Measurements from ENCODE around the gene PDE2A. TPM values are rescaled to one million over a fixed set of nuclear protein-coding genes. Genes with fewer than 3 reads are reported as not detected.

PDE2A gene
- total RNA-seq, 6 donors from 2014 or later, result 4.7 to 46.1 (median 16.7) TPM

DNA sequence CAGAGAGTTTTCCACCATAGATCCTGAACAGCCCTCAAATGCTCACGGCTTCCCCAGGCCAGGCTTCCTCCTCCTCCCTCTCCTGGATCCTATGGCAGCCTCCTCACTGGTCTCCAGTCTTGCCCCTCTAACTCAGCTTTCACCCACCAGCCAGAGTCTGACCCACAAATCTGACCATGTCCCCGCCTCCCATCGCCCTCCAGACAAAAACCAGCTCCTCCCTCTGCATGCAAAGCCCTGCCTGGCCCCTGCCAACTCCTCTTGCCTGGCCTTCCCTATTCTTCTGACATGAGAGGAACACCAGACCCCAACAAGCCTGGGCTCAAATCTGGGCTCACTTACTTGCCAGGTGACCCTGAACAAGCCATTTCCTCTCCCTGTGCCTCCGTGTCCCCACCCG, 32.4 kb upstream of the PDE2A start:
- 86 to 97% methylated on average over 5 of the region's 5 CpGs for WGBS, 2 donors
- TF ChIP-seq, protein P1, sequence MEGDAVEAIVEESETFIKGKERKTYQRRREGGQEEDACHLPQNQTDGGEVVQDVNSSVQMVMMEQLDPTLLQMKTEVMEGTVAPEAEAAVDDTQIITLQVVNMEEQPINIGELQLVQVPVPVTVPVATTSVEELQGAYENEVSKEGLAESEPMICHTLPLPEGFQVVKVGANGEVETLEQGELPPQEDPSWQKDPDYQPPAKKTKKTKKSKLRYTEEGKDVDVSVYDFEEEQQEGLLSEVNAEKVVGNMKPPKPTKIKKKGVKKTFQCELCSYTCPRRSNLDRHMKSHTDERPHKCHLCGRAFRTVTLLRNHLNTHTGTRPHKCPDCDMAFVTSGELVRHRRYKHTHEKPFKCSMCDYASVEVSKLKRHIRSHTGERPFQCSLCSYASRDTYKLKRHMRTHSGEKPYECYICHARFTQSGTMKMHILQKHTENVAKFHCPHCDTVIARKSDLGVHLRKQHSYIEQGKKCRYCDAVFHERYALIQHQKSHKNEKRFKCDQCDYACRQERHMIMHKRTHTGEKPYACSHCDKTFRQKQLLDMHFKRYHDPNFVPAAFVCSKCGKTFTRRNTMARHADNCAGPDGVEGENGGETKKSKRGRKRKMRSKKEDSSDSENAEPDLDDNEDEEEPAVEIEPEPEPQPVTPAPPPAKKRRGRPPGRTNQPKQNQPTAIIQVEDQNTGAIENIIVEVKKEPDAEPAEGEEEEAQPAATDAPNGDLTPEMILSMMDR (IDR thresholded peaks at IDR 0.05), result no peak
- no peak for TF ChIP-seq EP300 (IDR thresholded peaks at IDR 0.05)
- TF ChIP-seq POLR2A (IDR thresholded peaks at IDR 0.05), result no peak
- TF ChIP-seq POLR2AphosphoS5 (IDR thresholded peaks at IDR 0.05), result no peak
- Histone ChIP-seq H3K27me3 (no peaks in the 10 kb centered on the region), H3K9me3 (no peaks in the 10 kb centered on the region), H3K4me3 (no peak overlapping the region), H3K36me3 (peaks cover 68 to 100% (median 95%) of the 10 kb centered on the region in 4 donors), H3K27ac (no peak overlapping the region), H3K4me1 (peaks cover 9 to 27% (median 14%) of the 10 kb centered on the region in 4 donors)
- no peak for DNase-seq
- ATAC-seq (ENCODE audit: low FRiP score in 2 of 2), result no peak

- peaks cover 9 to 29% (median 14%) of the 10 kb centered on the region in 4 donors for H3K4me1 ChIP-seq
- H3K4me3 ChIP-seq, result no peak overlapping the region
- no peaks in the 10 kb centered on the region for H3K9me3 ChIP-seq
- H3K36me3 ChIP-seq, result peaks cover 69 to 100% (median 95%) of the 10 kb centered on the region in 4 donors
- peak overlapping the region in 1 of 4 donors; percentile 2 for H3K27ac ChIP-seq
- no peak for TF ChIP-seq EP300 (IDR thresholded peaks at IDR 0.05)
- TF ChIP-seq, protein P1 (IDR thresholded peaks at IDR 0.05), result no peak
- no peak for TF ChIP-seq POLR2AphosphoS5 (IDR thresholded peaks at IDR 0.05)
- TF ChIP-seq POLR2A (IDR thresholded peaks at IDR 0.05), result no peak
- no peaks in the 10 kb centered on the region for H3K27me3 ChIP-seq
- WGBS, 2 donors, result 86 to 90% methylated on average over 7 to 12 of the region's 12 CpGs
- DNase-seq (peak in 1 of 2 donors; percentile 64), ATAC-seq (ENCODE audit: low FRiP score in 2 of 2) (no peak)
Measured at GRCh38 chr11:72705442-72706365, 31.5 kb upstream of the PDE2A start.

- TF ChIP-seq EP300 (IDR thresholded peaks at IDR 0.05) (no peak), POLR2AphosphoS5 (IDR thresholded peaks at IDR 0.05) (no peak), POLR2A (IDR thresholded peaks at IDR 0.05) (no peak)
- TF ChIP-seq, protein P1 (IDR thresholded peaks at IDR 0.05), result no peak
- WGBS, 2 donors, result 67 to 71% methylated on average over 4 of the region's 4 CpGs
- Histone ChIP-seq H3K9me3 (no peaks in the 10 kb centered on the region), H3K4me3 (no peak overlapping the region), H3K27ac (peak overlapping the region in 1 of 4 donors; percentile 29), H3K4me1 (peaks cover 9 to 29% (median 14%) of the 10 kb centered on the region in 4 donors), H3K36me3 (peaks cover 60 to 100% (median 95%) of the 10 kb centered on the region in 4 donors), H3K27me3 (no peaks in the 10 kb centered on the region)
- no peak for DNase-seq
- no peak for ATAC-seq (ENCODE audit: low FRiP score in 2 of 2)
Measured at GRCh38 chr11:72704783-72705265, 30.6 kb upstream of the PDE2A start.

- peak overlapping the region in 3 of 4 donors; percentile 15 to 65 (median 46) for H3K27ac ChIP-seq
- 67 to 71% methylated on average over 1 to 13 of the region's 13 CpGs for WGBS, 2 donors
- TF ChIP-seq POLR2A (IDR thresholded peaks at IDR 0.05) (no peak), POLR2AphosphoS5 (IDR thresholded peaks at IDR 0.05) (no peak), EP300 (IDR thresholded peaks at IDR 0.05) (no peak)
- TF ChIP-seq, protein P1 (IDR thresholded peaks at IDR 0.05), result no peak
- H3K36me3 ChIP-seq, result peaks cover 55 to 100% (median 95%) of the 10 kb centered on the region in 4 donors
- no peak overlapping the region for H3K4me3 ChIP-seq
- no peaks in the 10 kb centered on the region for H3K9me3 ChIP-seq
- H3K4me1 ChIP-seq, result peaks cover 9 to 29% (median 14%) of the 10 kb centered on the region in 4 donors
- no peaks in the 10 kb centered on the region for H3K27me3 ChIP-seq
- DNase-seq, result peak in 1 of 2 donors; percentile 74
- ATAC-seq (ENCODE audit: low FRiP score in 2 of 2), result no peak
Measured at GRCh38 chr11:72704028-72704782, 30.0 kb upstream of the PDE2A start.

All from upper lobe of left lung (tissue), 6 donors.